GM12864 (cell line): ENCODE data around the gene THSD7A.
A peak's percentile ranks its signal among the peaks of the same experiment; 100 is the strongest.

Experiments used
- DNase-seq: peaks from one replicate; pipeline ENCODE4 v3.0.0-alpha.2; 2011; ENCODE audit warnings: low read depth
- H3K4me3 ChIP-seq: 2 replicates; pipeline ENCODE4 v1.5.1; 2011; ENCODE audit warnings: mild to moderate bottlenecking, low read depth, low read length, control low read depth
- CTCF ChIP-seq: IDR thresholded peaks from 2 replicates; pipeline ENCODE4 v1.5.1; 2011; ENCODE audit warnings: low read depth, mild to moderate bottlenecking, moderate library complexity, low read length, control low read depth, inconsistent platforms; ENCODE audit errors: missing control alignments

THSD7A gene

GRCh38 chr7:11376529-11376928 is 455.5 kb downstream of the THSD7A start:
- no peak for TF ChIP-seq CTCF
- DNase-seq = no peak
- no peak overlapping the region for H3K4me3 ChIP-seq

GRCh38 chr7:11374629-11375028 is 457.4 kb downstream of the THSD7A start:
- DNase-seq = no peak
- no peak overlapping the region for H3K4me3 ChIP-seq
- no peak for TF ChIP-seq CTCF

GRCh38 chr7:11373546-11374142 is 458.4 kb downstream of the THSD7A start:
- TF ChIP-seq CTCF = peak; percentile 41
- no peak overlapping the region for H3K4me3 ChIP-seq
- no peak for DNase-seq

- TF ChIP-seq CTCF = no peak
- no peak overlapping the region for H3K4me3 ChIP-seq
- no peak for DNase-seq
These were observed 462.3 kb downstream of the THSD7A start for GRCh38 chr7:11369696-11370095.

- no peak for TF ChIP-seq CTCF
- no peak overlapping the region for H3K4me3 ChIP-seq
These were observed 465.9 kb downstream of the THSD7A start for GRCh38 chr7:11366118-11366517.

GRCh38 chr7:11358637-11359036 is 473.4 kb downstream of the THSD7A start:
- TF ChIP-seq CTCF = no peak
- no peak overlapping the region for H3K4me3 ChIP-seq
- no peak for DNase-seq

More at GRCh38 chr7:11366118-11366517, 465.9 kb downstream of the THSD7A start:
- no peak for DNase-seq

- H3K4me3 ChIP-seq = no peak overlapping the region
- no peak for TF ChIP-seq CTCF
- DNase-seq = no peak
These were observed 476.5 kb downstream of the THSD7A start for GRCh38 chr7:11355399-11356005.
